GM12875 (cell line): Measurements from ENCODE around the gene NBEA.

Experiments used
- H3K4me3 ChIP-seq: one replicate; pipeline ENCODE4 v1.5.1; 2011; ENCODE audit warnings: low read depth, low read length, control low read depth
- TF ChIP-seq, protein P1 (sequence below): IDR thresholded peaks from 2 replicates; pipeline ENCODE4 v1.5.1; 2011; ENCODE audit warnings: low read depth, mild to moderate bottlenecking, control low read depth, inconsistent platforms, low read length, moderate library complexity, borderline replicate concordance; ENCODE audit not compliant: insufficient read depth

NBEA gene

DNA sequence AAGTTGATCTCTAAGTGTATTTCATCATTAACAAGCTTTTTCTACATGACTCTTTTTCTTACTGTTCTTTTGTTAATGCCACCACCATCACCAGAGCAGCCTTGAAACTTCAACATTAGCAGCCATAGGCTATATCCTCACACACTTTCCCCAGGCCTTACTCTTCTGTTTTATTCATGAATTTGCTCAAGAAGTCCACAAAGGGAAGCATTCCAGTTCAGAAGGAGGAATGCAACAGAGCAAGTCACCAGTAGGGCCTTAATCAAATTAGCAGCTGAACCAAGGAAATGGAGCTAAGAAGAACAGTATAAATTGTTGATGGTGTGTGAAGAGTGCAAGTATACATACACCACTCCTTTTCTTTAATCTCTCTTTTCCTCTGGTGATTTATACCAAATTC, 223.1 kb downstream of the NBEA start:
- no peak overlapping the region for H3K4me3 ChIP-seq
- TF ChIP-seq, protein P1, sequence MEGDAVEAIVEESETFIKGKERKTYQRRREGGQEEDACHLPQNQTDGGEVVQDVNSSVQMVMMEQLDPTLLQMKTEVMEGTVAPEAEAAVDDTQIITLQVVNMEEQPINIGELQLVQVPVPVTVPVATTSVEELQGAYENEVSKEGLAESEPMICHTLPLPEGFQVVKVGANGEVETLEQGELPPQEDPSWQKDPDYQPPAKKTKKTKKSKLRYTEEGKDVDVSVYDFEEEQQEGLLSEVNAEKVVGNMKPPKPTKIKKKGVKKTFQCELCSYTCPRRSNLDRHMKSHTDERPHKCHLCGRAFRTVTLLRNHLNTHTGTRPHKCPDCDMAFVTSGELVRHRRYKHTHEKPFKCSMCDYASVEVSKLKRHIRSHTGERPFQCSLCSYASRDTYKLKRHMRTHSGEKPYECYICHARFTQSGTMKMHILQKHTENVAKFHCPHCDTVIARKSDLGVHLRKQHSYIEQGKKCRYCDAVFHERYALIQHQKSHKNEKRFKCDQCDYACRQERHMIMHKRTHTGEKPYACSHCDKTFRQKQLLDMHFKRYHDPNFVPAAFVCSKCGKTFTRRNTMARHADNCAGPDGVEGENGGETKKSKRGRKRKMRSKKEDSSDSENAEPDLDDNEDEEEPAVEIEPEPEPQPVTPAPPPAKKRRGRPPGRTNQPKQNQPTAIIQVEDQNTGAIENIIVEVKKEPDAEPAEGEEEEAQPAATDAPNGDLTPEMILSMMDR, result no peak

DNA sequence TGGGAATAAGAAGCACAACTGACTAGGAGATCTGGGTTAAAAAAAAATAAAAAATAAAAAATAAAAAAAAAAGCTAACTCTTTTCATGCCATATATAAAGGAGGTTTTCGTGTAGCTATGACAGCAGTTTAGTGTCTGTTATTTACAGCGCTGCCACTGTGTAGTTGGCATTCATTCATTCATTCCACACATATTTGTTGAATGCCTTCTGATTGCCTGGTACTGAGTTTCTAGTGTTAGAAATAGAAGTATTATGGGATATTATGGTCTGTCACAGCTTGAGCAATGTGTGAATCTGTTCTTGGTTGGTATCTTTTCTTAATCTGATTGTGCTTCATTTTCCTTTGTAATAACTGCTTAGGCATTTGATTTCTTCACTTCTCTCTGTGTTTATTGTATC, 237.4 kb downstream of the NBEA start:
- no peak overlapping the region for H3K4me3 ChIP-seq
- TF ChIP-seq, protein P1, result no peak

DNA sequence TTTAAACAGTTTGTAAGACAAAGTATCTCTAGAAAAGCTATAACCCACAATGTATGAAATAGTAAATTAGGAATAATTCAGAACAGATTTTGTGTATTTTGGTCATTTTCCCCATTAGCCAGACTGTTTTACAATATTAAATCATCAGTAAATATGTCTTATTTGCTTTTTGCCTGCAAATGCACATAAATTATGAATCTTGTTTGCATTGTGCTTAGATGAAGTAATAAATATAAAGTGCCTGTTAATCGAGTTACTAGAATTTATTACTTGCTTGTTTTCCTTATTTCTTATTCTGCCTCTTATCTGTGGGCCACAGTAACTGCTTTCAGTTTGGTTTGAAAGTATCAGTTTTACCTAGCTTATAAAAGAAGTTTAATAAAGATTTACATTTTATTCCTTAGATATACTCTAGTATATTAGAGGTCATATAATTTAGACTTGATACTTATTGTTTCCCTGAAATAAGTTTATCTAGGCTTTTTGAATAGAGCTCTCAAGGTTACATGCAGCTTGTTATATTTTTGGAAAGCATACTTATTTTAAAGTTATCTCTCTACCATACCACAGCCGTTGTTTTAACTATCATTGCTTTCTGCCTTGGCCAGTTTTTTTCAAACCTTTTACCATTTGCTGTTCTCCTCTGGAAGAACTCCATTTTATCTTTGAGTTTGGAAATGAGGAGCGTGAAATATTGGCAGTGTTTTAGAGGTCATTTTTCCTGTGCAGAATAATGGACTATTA, 238.0 kb downstream of the NBEA start:
- TF ChIP-seq, protein P1, result no peak
- no peak overlapping the region for H3K4me3 ChIP-seq

DNA sequence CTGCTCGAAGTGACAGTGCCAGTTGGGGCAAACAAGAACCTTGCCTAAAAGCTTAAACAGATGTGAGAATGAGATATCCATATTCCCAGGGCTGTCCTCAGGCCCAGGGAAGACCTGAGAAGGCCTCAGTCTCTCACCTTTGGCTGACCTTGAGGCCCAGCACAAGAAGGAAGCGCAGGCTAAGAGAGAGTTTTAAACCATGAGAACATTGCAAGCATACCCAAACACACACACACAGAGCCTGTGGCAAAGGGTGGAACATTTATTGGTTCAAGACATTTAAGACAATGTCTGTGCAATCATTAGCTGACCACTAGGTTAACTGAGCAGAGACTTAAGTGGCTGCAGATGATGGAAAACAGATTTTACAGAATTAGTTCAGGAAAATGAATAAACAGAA, 248.2 kb downstream of the NBEA start:
- TF ChIP-seq, protein P1, result no peak
- H3K4me3 ChIP-seq, result no peak overlapping the region

DNA sequence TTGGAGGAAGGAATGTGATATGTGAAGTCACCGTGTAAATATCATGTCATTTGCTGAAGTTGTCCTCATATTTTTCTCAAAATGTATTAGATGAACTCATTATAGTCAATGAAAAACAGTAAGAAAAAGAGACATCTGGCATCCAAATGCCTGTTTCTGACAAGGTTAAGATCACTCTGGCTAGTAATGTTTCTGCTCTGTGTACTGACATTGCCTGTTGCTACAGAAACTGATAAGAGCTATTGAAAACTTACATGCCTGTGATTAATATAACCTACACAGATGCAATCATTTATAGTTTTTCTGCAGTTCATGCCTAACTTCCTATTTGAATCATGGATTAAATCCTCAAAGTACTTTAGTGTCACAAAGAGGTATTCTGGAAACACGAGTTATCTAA, 249.8 kb downstream of the NBEA start:
- TF ChIP-seq, protein P1, result no peak
- no peak overlapping the region for H3K4me3 ChIP-seq

DNA sequence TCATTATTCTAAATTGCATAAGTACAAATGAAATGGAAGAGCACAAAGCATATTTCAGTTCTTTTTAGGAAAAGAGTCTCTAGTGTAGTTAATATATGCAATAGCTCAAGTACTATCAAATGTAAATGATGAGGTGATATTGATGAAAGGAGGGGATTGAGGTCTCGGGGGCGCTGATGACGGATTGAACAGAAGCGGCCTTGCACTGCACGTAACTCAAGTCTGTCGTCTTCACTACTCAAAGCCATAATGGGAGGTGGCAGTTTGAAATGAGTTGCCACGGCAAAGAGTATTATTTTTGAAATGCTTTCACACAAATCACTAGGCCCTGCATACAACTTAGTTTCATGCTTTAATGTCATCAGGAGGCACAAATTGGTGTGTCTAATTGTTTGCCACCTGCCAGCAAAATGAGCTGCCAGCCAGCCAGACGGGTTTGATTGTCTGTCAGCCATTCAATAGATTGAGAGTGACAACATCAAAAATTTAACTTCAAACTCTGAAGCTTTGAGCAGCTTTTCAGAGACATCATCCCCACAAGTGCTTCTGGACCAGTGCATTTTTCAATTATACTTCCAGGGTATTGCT, 256.6 kb downstream of the NBEA start:
- TF ChIP-seq, protein P1, result no peak
- H3K4me3 ChIP-seq, result no peak overlapping the region

DNA sequence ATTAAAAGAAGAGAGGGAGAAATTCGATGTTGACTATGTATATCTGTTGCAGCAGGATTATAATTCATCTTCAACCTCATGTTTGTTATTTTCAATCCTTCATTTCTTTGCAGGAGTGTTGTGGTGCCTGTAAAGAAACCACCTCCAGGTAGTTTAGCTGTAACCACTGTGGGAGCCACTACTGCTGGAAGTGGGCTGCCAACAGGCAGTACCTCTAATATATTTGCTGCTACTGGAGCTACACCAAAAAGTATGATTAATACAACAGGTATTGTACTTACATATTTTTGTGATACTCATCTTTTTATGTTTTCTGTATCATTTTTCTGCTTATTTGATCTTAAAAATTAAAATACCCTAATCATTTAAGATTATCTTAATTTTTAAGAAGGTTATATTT, 266.5 kb downstream of the NBEA start:
- TF ChIP-seq, protein P1, result no peak
- H3K4me3 ChIP-seq, result no peak overlapping the region
